Heart right ventricle (tissue), 16 donors: Measurements from ENCODE around the gene ENGASE. TPM values are rescaled to one million over a fixed set of nuclear protein-coding genes. Genes with fewer than 3 reads are reported as not detected.

Experiments used
- ATAC-seq, 8 donors: fragments of 200-7000 bp; cut with Tn5 transposase; one replicate each; pipeline ENCODE4 v1.9.1; 2020; ENCODE audit warnings: mild to moderate bottlenecking in 8 of 8, moderate library complexity in 8 of 8, moderate number of reproducible peaks in 1 of 8
- DNase-seq, 2 donors: peaks; one replicate each; pipeline ENCODE4 v3.0.0-alpha.2; 2020
- H3K27ac ChIP-seq, 10 donors: fragments of 200-600 bp; sonication (generic) in 2 of 10; one replicate each; pipeline versions ENCODE4 v1.5.0 to v1.8.0; 2020 to 2022; ENCODE audit warnings: mild to moderate bottlenecking in 3 of 10
- H3K27me3 ChIP-seq, 7 donors: fragments of 200-600 bp; one replicate each; pipeline ENCODE4 v1.8.0; 2021 to 2022; ENCODE audit warnings: mild to moderate bottlenecking in 2 of 7
- H3K36me3 ChIP-seq, 9 donors: fragments of 200-600 bp; sonication (generic) in 1 of 9; one replicate each; pipeline versions ENCODE4 v1.5.0 to v1.8.0; 2020 to 2022; ENCODE audit warnings: mild to moderate bottlenecking in 2 of 9
- H3K4me1 ChIP-seq, 9 donors: fragments of 200-600 bp; sonication (generic) in 1 of 9; one replicate each; pipeline versions ENCODE4 v1.5.0 to v1.8.0; 2020 to 2022; ENCODE audit warnings: mild to moderate bottlenecking in 4 of 9
- H3K4me3 ChIP-seq, 10 donors: fragments of 200-600 bp; sonication (generic) in 2 of 10; one replicate each; pipeline versions ENCODE4 v1.5.0 to v1.8.0; 2020 to 2022; ENCODE audit warnings: mild to moderate bottlenecking in 7 of 10, moderate library complexity in 2 of 10
- H3K9me3 ChIP-seq, 11 donors: fragments of 200-600 bp in 10 of 11; sonication (generic) in 2 of 11; one replicate each; pipeline versions ENCODE4 v1.5.0 to v1.8.0; 2013 to 2022; ENCODE audit warnings: mild to moderate bottlenecking in 2 of 11, control low read depth in 1 of 11, moderate library complexity in 1 of 11
- WGBS, 2 donors: extraction: QIAGEN DNeasy Blood & Tissue Kit; methylation state at CpG; one replicate each; pipeline ENCODE4 v1.1.7; 2013; ENCODE audit warnings: inconsistent platforms in 1 of 2; 5-methylcytosine and 5-hydroxymethylcytosine counted together
- intact Hi-C, 10 donors: fragments of 100-400 bp; cut with DNase I; formaldehyde crosslinking; loops; one replicate each; pipeline versions ENCODE4 v1.11.1 to v1.14.2; 2022
- polyA plus RNA-seq, 2 donors: library from polyadenylated mRNA; stranded (reverse); fragments of 200-250 nt; gene quantifications; one replicate each; pipeline ENCODE4 v1.2.3, GENCODE V29; 2013
- total RNA-seq, 10 donors: library from RNA; stranded (reverse); fragmentation: NEBNext Ultra II Directional in 3 of 10; extraction: Animal tissue kit (Norgen Biotek cat#: 25700) in 3 of 10; gene quantifications; one replicate each; pipeline versions ENCODE4 v1.2.1 to v1.2.4, GENCODE V29; 2021 to 2023
- TF ChIP-seq, protein P1 (sequence below), 9 donors: fragments of 200-600 bp; sonication (generic) in 2 of 9; IDR thresholded peaks; one replicate each; pipeline versions ENCODE4 v1.5.0 to v1.8.0; 2021 to 2022; ENCODE audit warnings: antibody characterized with exemption in 9 of 9, mild to moderate bottlenecking in 5 of 9, moderate library complexity in 1 of 9
- donor health status: Arrhythmogenic right ventricular cardiomyopathy.
- donor health status: ischemic (EF 13 %, LVEDD 7.1; RV severe dilation, severe dysfunction).
- donor health status: healthy with polysubstance abuse.
- donor health status: DM: no; HTN: yes; CAD: no.
- donor health status: DM: no; HTN: no; CAD: no.
- donor health status: ischemic (EF 25% LVEDD 6.9; RV normal size, moderate dysfunction).
- donor health status: ischemic (EF 25% LVEDD 5.7; RV mildly dilated, moderate dysfunction).
- donor health status: healthy.
- donor health status: DM: yes; HTN: yes; CAD: no.
- donor health status: Ischemic cardiomyopathy.
- donor health status: ischemic (EF 35%, LVEDD 5.7; RV mildly dilated, moderate dysfunction).
- donor health status: nonischemic (EF 11% LVEDD 7.7; RV severe dilation, severe dysfunction).
- donor health status: DM: yes; HTN: yes; CAD: no.
- donor health status: PGD.
- donor health status: ischemic (EF 29% LVEDD 5.4; RV normal size, mild dysfunction).
- donor health status: nonischemic (EF 23%, LVEDD 6.1; RV moderate dilation, normal function).

The ENGASE gene
- total and polyA plus RNA-seq, 12 donors: 9.7 to 54.1 (median 26.6) TPM

DNA sequence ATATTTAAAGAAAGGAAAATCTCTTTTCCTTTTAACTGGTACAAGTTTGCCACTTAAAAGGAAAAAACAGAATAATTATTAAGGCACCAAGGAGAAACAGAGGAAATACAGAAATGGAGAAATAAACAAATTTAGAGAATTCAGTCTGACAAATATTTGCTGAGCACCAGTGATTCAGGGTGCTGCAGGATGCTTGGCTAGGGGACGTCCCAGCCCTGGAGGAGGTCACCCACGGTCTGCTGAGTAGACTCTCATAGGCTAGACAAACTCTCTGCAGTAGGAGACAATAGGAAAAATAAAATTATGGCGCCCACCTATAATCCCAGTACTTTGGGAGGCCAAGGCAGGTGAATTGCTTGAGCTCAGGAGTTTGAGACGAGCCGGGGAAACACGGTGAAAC, 34.7 kb upstream of the ENGASE start:
- 95% methylated on average over 6 of the region's 6 CpGs for WGBS, 2 donors

DNA sequence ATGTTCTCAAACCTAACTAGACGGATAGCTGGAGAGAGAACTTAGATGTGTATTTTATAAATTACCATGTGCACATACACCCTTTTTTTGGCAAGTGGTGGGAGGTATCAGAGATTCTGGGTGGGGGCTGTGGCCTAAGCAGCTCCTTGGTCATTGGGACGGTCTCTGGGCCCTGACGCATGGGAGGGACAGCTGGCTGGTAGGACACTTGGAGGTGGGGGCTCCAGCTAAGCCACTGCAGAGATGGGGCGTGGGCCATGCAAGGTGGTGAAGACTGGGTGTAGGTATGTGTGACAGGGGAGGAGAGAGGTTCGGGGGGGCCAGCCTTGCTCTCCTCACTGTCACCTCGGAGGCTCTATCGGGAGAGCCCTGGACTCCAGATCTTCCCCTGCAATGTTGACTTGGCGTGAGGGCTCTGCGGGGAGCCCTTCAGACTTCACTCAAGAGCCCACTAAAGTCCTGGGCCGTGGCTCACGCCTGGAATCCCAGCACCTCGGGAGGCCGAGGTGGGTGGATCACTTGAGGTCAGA, 33.5 kb upstream of the ENGASE start:
- Histone ChIP-seq H3K27ac (peak overlapping the region in 1 of 10 donors; percentile 34), H3K36me3 (peaks cover 0 to 11% (median 0%) of the 10 kb centered on the region in 9 donors), H3K4me1 (peaks cover under 1 to 52% (median 13%) of the 10 kb centered on the region in 9 donors), H3K9me3 (no peaks in the 10 kb centered on the region), H3K27me3 (no peaks in the 10 kb centered on the region), H3K4me3 (no peak overlapping the region)
- ATAC-seq (no peak), DNase-seq (no peak)
- TF ChIP-seq, protein P1, sequence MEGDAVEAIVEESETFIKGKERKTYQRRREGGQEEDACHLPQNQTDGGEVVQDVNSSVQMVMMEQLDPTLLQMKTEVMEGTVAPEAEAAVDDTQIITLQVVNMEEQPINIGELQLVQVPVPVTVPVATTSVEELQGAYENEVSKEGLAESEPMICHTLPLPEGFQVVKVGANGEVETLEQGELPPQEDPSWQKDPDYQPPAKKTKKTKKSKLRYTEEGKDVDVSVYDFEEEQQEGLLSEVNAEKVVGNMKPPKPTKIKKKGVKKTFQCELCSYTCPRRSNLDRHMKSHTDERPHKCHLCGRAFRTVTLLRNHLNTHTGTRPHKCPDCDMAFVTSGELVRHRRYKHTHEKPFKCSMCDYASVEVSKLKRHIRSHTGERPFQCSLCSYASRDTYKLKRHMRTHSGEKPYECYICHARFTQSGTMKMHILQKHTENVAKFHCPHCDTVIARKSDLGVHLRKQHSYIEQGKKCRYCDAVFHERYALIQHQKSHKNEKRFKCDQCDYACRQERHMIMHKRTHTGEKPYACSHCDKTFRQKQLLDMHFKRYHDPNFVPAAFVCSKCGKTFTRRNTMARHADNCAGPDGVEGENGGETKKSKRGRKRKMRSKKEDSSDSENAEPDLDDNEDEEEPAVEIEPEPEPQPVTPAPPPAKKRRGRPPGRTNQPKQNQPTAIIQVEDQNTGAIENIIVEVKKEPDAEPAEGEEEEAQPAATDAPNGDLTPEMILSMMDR (IDR thresholded peaks at IDR 0.05): no peak
- WGBS, 2 donors: 94 to 95% methylated on average over 13 of the region's 13 CpGs
- intact Hi-C loops: loop anchor here in 4 of 10 donors (10.0 kb wide), 2 partner anchors 46 to 354 kb away; no protein-coding TSS in a partner anchor

More for the DNA sequence above, 34.7 kb upstream of the ENGASE start:
- Histone ChIP-seq H3K4me1 (peaks cover 0 to 55% (median 10%) of the 10 kb centered on the region in 9 donors), H3K27me3 (no peaks in the 10 kb centered on the region), H3K36me3 (peaks cover 0 to 11% (median 0%) of the 10 kb centered on the region in 9 donors), H3K27ac (peak overlapping the region in 1 of 10 donors; percentile 70), H3K9me3 (no peaks in the 10 kb centered on the region), H3K4me3 (no peak overlapping the region)
- DNase-seq: no peak
- TF ChIP-seq, protein P1 (IDR thresholded peaks at IDR 0.05): no peak
- no peak for ATAC-seq
- intact Hi-C loops: loop anchor here in 5 of 10 donors (10.0 kb wide), 3 partner anchors 45 to 355 kb away; no protein-coding TSS in a partner anchor

DNA sequence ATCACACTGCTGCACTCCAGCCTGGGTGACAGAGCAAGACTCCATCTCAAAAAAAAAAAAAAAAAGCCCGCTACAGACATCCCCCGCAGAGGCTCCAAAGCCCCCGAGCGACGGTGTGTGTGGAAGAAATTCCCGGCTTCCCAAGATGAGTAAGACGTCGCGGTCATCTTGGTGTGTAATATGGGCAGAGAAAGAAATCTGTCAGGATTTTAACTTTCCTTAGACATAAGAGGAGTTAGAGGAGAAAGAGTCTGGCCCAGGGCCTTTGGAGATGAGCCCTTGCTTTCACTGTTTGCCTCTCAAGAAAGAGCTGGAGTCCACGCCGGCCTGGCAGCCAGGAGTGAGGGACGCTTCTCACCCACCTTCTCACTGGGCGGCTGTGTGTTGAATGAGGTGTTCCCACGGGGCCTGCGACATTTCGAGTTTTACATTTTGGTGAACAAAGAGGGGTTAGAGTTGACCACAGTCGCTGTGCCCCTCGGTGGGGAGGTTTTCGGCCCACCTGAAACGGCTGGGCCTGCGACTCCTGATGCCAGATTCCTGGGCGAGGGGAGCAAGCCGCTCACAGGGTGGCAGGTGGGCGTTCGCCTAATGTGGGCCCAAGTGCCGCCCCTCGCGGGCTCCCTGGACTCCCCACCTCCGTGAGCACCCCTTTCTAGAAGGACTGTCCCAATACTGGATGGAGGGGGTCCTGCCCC, 32.8 kb upstream of the ENGASE start:
- peak overlapping the region in 1 of 10 donors; percentile 34 for H3K27ac ChIP-seq

More for the DNA sequence above, 32.8 kb upstream of the ENGASE start:
- intact Hi-C loops: loop anchor here in 6 of 10 donors (2.0 to 10.0 kb wide), 4 partner anchors 17 to 353 kb away; partner anchors contain the start of gene C1QTNF1 (in 1 of the 6)
- DNase-seq: no peak
- H3K4me1 ChIP-seq: peaks cover 7 to 52% (median 19%) of the 10 kb centered on the region in 9 donors
- peak in 1 of 8 donors; percentile 3 for ATAC-seq
- no peaks in the 10 kb centered on the region for H3K9me3 ChIP-seq
- no peak overlapping the region for H3K4me3 ChIP-seq
- peaks cover 0 to 11% (median 0%) of the 10 kb centered on the region in 9 donors for H3K36me3 ChIP-seq
- H3K27me3 ChIP-seq: no peaks in the 10 kb centered on the region
- TF ChIP-seq, protein P1 (IDR thresholded peaks at IDR 0.05): no peak
- WGBS, 2 donors: 89 to 91% methylated on average over 29 of the region's 29 CpGs
